Measurements from ENCODE around the gene CMYA5. TPM values are rescaled to one million over a fixed set of nuclear protein-coding genes. Genes with fewer than 3 reads are reported as not detected.
A peak's percentile ranks its signal among the peaks of the same experiment; 100 is the strongest.

CMYA5 gene
- total RNA-seq, 1 donor from 2014 or later, result 0.16 TPM

DNA sequence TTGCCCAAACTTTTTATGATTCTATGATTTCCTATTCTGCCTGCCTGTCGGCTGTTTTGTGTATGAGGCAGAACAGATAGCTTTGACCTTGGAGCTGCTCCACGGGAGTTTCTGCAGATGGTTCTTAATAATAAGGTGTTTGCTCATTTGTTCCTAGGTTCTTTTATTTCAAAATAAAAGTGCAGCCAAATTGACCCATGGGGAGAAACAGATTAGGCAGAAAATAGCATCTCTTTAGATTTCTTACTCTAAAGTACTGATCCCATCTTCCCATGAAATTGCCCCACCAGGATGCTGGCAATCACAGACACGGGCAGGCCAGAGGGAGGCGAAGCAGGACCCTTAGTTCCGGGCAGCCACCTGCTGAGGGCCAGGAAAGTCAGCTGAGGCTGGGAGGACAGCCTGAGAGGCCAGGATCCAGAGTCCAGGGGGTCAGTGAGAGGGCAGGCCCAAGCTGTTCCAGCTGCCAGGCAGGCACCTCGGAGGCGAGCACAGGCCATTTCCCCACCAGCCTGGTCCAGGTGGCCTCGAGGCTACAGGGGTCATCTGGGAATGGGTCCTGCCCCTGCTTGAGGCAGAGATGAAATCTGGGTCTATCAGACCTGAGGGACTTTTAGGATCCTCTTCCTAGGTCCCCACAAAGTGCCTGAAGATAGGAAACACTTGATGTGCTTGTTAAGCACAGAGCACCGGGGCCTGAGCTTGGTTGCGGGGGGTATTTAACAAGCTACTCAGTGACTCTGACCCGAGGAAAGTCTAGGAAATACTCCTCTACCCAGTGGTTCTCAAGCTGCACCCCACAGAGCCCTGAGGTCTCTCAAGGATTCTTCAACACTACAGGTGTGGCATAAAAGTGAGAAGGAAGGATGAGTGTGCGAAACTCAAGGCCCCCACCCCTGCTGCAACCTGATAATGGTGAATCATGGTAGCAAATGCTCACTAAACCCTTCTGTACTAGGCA, 145.4 kb downstream of the CMYA5 start:
- peak; percentile 73 for DNase-seq (ENCODE audit: extremely low spot score, unreplicated experiment)
- Mint-ChIP-seq H3K27me3 (ENCODE audit: unreplicated experiment) (peaks cover 4% of the 10 kb centered on the region), H3K36me3 (ENCODE audit: unreplicated experiment) (no peaks in the 10 kb centered on the region), H3K4me3 (ENCODE audit: unreplicated experiment) (no peak overlapping the region), H3K27ac (ENCODE audit: unreplicated experiment) (no peak overlapping the region), H3K9me3 (ENCODE audit: unreplicated experiment) (no peaks in the 10 kb centered on the region), H3K4me1 (ENCODE audit: unreplicated experiment) (no peaks in the 10 kb centered on the region)
- TF ChIP-seq, protein P1, sequence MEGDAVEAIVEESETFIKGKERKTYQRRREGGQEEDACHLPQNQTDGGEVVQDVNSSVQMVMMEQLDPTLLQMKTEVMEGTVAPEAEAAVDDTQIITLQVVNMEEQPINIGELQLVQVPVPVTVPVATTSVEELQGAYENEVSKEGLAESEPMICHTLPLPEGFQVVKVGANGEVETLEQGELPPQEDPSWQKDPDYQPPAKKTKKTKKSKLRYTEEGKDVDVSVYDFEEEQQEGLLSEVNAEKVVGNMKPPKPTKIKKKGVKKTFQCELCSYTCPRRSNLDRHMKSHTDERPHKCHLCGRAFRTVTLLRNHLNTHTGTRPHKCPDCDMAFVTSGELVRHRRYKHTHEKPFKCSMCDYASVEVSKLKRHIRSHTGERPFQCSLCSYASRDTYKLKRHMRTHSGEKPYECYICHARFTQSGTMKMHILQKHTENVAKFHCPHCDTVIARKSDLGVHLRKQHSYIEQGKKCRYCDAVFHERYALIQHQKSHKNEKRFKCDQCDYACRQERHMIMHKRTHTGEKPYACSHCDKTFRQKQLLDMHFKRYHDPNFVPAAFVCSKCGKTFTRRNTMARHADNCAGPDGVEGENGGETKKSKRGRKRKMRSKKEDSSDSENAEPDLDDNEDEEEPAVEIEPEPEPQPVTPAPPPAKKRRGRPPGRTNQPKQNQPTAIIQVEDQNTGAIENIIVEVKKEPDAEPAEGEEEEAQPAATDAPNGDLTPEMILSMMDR (IDR thresholded peaks at IDR 0.05), result no peak

DNA sequence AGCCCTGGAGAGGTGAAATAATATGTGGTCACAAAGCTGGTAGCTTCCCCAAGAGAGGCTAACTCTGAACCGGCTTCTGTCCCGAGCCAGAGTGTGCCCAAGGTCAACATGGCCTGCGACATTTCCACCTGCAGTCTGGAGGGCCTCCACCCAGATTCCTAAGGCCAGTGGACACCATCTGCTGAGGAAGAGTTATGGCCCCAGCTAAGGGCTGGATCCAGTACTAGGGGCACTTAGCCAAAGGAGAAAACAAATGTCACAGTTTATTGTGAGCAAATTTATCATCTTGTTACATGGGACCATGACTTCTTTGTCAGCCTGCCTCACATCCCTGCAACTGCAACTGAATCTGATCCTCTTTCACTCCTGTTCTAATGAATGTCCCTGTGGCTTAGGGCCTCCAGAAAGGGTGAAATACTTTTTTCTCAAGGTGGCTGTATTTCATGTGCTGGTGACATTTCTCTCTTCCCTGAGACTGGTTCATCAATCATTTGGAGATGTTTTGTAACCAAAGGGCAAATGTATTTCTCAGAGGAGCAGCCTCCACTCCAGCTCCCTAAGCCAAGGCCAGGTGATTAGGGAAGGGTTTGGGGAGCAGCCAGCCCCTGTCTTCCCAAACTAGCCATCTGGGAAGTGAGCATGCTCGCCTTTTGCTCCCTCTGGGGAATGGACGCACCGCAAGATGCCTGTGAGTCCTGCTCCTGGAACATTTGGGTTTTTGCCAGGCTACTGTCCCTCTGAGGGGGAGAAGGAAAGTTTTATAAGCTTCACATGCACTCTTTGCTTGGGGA, 148.3 kb downstream of the CMYA5 start:
- Mint-ChIP-seq H3K4me1 (ENCODE audit: unreplicated experiment) (no peaks in the 10 kb centered on the region), H3K36me3 (ENCODE audit: unreplicated experiment) (no peaks in the 10 kb centered on the region), H3K4me3 (ENCODE audit: unreplicated experiment) (no peak overlapping the region), H3K27me3 (ENCODE audit: unreplicated experiment) (peaks cover 14% of the 10 kb centered on the region), H3K9me3 (ENCODE audit: unreplicated experiment) (no peaks in the 10 kb centered on the region), H3K27ac (ENCODE audit: unreplicated experiment) (no peak overlapping the region)
- peak; percentile 49 for DNase-seq (ENCODE audit: extremely low spot score, unreplicated experiment)
- TF ChIP-seq, protein P1 (IDR thresholded peaks at IDR 0.05), result no peak

DNA sequence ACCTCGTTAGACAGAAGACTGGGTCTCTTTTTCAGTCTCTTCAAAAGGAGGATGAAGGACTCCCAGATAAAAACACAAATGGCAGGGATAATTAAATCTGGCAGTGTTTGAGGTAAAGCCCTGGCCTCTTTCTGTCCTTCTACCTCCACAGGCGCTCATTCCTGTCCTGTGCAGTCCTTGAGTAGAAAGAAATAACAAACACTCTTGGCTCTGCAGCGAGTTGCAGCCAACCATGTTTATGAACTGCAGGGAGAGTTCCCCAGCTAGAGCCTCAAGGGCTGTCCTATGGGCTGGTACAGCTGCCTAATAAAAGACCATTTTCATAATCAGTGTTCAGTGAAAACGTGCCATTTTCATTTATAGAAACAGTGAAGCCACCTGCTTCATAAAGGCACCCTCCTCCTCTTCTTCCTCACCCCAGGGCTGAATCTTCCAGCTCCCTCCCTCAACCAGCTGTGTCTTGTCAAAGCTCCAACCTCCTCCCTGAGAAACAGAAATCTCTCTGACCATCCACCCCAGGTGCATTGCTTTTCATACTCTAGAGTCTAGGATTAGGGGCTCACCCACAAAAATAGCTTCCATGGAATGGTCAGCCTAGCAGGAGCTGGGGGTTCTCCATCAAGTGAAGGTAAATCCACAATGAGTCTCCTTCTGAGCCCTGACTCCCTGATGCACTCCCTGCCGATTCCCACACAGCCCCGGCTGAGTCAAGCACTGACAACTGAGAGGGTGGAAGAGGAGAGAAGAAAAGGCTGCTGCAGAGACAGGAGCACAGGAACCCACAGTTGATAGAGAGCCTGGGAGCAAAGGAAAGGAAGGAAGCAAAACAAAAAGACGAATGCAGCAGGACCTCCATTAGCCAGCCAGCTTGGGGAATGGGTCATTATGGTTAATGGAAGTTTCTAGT, 150.7 kb downstream of the CMYA5 start:
- TF ChIP-seq, protein P1 (IDR thresholded peaks at IDR 0.05), result no peak
- Mint-ChIP-seq H3K27me3 (ENCODE audit: unreplicated experiment) (peaks cover 14% of the 10 kb centered on the region), H3K4me3 (ENCODE audit: unreplicated experiment) (no peak overlapping the region), H3K27ac (ENCODE audit: unreplicated experiment) (no peak overlapping the region), H3K4me1 (ENCODE audit: unreplicated experiment) (no peaks in the 10 kb centered on the region), H3K36me3 (ENCODE audit: unreplicated experiment) (no peaks in the 10 kb centered on the region), H3K9me3 (ENCODE audit: unreplicated experiment) (no peaks in the 10 kb centered on the region)
- DNase-seq (ENCODE audit: extremely low spot score, unreplicated experiment), result peak; percentile 34

DNA sequence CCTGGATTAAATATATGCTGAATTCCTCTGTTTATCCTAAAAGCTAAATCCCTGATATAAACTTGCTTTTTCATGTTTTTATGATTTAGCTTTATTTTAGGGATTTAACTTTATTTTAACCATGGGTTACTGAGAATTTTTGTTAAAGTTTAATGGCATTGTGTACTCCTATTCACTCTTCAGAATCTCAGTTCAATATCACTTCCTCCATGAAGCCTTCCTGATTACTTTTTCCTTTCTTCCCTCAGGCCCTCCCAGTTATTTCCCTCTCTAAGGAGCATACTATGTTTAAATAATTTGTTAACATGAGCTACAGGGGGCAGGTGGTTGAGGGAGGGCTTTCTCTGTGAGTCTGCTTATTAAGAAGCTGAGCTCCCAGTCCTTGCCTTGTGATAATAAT, 151.5 kb downstream of the CMYA5 start:
- peak; percentile 13 for DNase-seq (ENCODE audit: extremely low spot score, unreplicated experiment)
- no peaks in the 10 kb centered on the region for H3K9me3 Mint-ChIP-seq (ENCODE audit: unreplicated experiment)
- no peaks in the 10 kb centered on the region for H3K4me1 Mint-ChIP-seq (ENCODE audit: unreplicated experiment)
- TF ChIP-seq, protein P1 (IDR thresholded peaks at IDR 0.05), result no peak
- H3K4me3 Mint-ChIP-seq (ENCODE audit: unreplicated experiment), result no peak overlapping the region
- no peaks in the 10 kb centered on the region for H3K36me3 Mint-ChIP-seq (ENCODE audit: unreplicated experiment)
- H3K27ac Mint-ChIP-seq (ENCODE audit: unreplicated experiment), result no peak overlapping the region
- peaks cover 14% of the 10 kb centered on the region for H3K27me3 Mint-ChIP-seq (ENCODE audit: unreplicated experiment)
